Measurements from ENCODE around the gene CEP128.

Gene CEP128

DNA sequence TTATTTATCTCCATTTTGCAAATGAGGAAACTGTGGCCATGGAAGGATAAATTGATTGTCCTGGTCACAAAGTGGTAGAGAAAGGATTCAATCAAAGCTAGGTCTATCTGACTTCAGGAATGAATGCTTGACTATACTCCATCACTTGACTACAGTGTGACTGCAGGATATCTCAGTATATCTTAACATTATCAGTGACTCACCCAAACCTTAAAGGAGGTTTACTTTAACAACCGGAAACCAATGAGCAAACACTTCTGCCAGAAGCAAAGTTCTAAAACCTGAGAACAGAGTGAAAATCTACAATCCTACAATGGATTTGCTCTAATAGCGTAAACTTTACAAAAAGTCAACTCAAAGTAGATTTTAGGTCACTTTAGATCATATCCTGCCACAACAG is 277.0 kb downstream of the CEP128 start:
- peak; percentile 2 for DNase-seq (ENCODE audit: low spot score)

GRCh38 chr14:80663541-80663940 is 278.0 kb downstream of the CEP128 start:
- no peak for DNase-seq (ENCODE audit: low spot score)

DNA sequence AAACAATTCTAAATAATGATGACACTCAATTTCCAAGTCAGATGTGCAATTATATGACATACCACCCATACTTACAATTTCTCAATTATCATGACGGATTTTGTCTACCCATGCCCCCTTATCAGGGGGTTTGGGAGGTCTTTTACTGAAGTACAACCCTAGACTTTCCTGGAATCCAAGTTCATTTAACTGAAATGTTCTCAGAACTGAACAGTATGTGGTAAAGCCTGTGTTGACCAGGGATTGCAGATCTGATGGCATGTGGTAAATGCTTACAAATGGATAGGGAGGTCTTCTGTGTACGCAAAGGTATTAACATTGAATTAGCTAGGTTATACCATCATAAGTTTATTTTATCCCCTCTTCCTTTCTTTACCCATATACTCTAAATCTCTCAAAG is 281.8 kb downstream of the CEP128 start:
- DNase-seq (ENCODE audit: low spot score) = no peak

DNA sequence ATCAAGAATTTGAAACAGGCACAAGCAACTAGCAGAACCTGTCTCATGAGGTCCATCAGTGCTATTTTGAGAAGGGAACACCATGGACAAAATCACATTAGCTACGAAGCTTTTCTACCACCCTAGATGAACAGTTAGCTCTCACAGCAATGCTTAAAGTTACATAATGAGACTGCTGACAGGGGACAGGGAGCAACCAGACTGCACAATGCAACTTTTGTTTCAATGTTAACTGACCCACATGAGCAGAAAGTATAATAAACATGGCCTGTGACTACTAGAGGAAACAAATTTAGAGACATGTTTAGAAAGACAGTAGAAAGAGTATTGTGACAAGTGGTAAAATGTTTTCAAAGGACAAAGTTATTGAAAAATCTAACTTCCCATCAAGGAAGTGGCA is 282.8 kb downstream of the CEP128 start:
- no peak for DNase-seq (ENCODE audit: low spot score)

DNA sequence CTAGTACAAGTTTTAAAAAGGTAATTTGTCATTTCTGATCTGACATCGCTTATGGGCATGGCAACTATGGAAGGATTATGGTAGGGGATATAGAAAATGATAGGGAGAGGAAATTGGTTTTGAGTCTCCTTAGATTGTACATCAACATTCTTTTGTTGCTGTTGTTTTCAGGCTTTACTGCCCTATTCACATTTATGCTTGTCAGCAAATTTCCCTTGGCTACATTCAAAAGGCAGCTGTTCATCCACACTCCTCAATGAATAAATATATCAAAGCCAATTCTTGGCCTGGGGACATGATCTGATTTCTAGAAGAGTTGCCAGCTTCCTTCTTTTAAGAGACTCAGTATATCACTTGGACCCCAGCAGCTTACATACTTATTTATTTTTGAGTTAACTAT is 283.4 kb downstream of the CEP128 start:
- DNase-seq (ENCODE audit: low spot score) = no peak

DNA sequence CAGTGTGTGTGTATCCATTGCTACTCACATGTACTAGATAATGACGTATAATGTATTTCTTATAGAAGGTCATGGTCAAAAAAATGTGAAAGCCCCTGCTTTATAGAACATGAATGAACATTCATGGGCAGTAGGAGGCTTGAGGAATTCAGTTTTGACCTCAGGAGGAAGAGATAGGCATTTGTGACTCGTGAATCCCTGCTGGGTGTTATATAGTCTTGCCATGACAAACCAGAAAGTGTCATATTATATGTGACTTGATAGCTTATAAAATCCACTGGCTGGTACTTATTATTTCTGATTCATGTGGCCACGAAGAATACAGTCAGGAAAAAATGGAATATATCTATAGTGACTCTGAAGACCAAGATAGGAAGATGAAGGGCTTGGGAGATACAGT is 287.6 kb downstream of the CEP128 start:
- DNase-seq (ENCODE audit: low spot score) = no peak

GRCh38 chr14:80645667-80646413 is 295.7 kb downstream of the CEP128 start:
- DNase-seq (ENCODE audit: low spot score) = no peak

- DNase-seq (ENCODE audit: low spot score) = no peak
These were observed 296.7 kb downstream of the CEP128 start for GRCh38 chr14:80644826-80645225.

- DNase-seq (ENCODE audit: low spot score) = peak; percentile 13
These were observed 302.7 kb downstream of the CEP128 start for GRCh38 chr14:80638620-80639515.

- DNase-seq (ENCODE audit: low spot score) = no peak
These were observed 303.6 kb downstream of the CEP128 start for GRCh38 chr14:80637756-80638619.

DNA sequence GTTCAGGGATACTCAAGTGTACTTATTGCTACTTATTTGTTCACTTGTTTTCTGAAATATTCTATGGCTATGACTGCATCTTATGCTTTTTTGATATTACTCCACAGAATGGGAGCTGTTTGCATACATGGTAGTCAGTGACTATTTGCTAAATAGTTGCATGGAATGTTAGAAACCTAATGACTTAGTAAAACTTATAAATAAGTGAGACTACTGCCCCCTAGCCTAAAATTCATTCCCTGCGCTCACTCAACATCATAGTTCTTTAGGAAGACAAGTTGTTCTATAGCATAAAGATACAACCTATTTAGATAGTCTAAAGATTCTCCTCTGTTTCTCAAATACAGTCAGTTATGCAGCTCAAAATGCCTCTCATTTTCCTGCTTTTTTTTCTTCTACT is 305.5 kb downstream of the CEP128 start:
- DNase-seq (ENCODE audit: low spot score) = no peak

- DNase-seq (ENCODE audit: low spot score) = no peak
These were observed 307.3 kb downstream of the CEP128 start for GRCh38 chr14:80634106-80634758.

DNA sequence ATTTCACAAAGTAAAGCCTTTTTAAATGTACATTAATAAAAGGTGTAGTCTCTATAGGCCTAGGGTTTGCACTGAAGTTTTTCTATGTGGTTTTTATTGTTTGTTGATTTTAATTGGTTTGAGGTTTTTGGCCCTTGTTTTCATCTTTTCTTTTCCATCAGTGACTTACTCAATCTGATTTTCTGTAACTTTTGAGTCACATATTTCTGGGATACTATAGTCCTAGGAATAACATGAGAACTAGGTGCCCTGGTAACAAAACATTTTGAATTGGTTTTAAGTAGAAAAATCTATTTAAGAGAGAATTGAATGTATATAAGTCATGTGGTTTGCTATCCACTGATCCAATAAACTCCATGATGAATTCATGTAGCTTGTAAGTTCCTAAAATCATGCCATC is 311.9 kb downstream of the CEP128 start:
- no peak for DNase-seq (ENCODE audit: low spot score)

DNA sequence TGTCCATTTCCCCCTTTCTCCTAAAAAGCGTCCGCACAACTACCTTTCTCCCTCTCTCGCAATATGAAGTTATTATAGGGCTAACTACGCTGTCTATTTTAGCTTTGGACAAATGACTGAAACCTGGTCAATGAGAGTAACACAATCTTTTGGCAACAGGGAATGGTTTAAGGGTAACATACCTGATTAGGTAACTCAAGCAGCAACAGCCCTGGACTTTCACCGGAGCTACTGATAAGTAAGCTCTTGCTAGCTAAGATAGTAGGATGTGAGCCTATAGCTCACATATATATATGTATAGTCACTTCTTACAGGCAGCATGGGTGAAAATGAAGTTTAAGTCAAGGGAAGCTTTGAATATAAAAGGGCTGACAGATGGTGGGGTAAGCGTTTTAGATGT is 313.0 kb downstream of the CEP128 start:
- no peak for DNase-seq (ENCODE audit: low spot score)

- DNase-seq (ENCODE audit: low spot score) = no peak
These were observed 313.8 kb downstream of the CEP128 start for GRCh38 chr14:80627745-80628144.

GRCh38 chr14:80624581-80624980 is 317.0 kb downstream of the CEP128 start:
- no peak for DNase-seq (ENCODE audit: low spot score)

DNA sequence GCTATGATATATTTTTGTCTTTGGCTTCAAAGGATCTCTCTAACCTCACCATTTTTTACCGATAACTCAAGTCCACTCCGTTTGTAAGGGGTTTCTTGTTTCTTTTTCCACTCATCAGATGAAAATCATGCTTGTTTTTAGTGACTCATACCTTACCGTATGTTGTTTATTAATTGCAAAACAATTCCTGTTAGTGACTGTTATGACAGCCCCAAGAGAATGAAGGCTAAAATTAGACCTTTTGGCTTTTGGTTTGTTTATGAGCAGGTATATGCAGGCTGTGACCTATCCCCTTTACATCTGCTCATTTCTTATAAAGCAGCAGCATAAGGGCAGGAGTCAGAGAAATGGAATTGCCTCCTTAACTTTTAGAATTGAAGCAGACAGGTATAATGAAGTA is 319.8 kb downstream of the CEP128 start:
- no peak for DNase-seq (ENCODE audit: low spot score)

GRCh38 chr14:80620434-80620833 is 321.1 kb downstream of the CEP128 start:
- no peak for DNase-seq (ENCODE audit: low spot score)

DNA sequence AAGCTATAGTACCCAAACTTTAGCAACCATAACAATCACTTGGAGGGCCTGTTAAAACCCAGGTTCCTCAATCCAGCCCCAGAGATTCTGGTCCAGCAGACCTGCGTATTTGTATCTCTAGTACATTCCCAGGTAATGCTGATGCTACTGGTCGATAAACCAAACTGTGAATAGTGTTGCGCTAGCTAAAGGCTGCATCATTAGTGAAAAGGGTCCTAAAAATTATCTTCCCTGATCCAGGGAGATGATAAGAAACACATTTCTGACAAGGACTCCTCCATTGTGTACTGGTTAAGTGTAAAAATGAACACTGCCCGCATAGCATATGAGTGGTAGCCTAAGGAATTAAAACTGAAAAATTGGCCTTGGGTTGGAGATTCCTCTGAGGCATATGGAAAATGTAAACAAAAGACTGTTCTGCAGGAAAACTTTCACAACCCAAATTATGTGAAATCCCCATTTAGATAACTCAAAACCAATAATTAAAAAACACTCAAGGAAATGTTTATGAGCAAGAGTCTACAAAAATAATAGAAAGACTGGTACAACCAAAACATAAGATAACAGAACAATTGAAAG is 322.7 kb downstream of the CEP128 start:
- DNase-seq (ENCODE audit: low spot score) = no peak

GRCh38 chr14:80615831-80616230 is 325.7 kb downstream of the CEP128 start:
- no peak for DNase-seq (ENCODE audit: low spot score)

DNA sequence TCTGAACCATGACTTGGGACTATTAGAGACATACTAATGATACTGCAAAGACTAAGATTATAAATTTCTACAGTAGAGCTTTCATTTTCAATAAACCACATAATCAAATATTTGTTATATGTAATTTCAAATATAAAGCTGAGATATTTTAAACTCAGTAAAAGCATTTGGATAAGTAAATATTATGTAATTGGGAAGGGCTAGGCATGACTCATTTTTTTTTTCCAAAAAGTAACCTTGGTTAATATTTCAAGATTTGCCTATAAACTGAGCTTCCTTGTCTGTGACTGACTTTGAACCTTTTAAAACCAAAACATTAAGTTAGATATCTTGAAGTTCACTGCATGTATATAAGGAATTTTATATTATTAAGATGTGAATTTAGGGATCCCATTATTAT is 332.5 kb downstream of the CEP128 start:
- no peak for DNase-seq (ENCODE audit: low spot score)

DNA sequence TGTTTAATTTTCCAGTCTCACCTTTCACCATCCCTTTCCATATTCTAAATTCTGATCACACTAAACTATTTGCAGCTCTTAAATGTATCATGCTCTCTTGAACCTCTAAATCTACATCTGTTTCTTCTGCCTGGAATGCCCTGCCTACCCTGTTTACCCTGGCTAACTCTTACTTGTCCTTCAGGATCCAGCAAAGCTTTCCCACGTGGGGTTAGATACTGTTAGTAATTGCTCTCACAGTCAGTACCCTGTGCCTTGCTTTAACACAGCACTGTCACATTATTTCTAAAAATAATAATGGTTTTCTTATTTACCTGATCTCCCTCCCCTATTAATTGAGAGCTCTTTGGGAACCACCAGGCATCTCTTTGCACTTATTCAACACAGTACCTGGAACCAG is 333.0 kb downstream of the CEP128 start:
- no peak for DNase-seq (ENCODE audit: low spot score)

Measured in hepatic stellate cell (primary cell).